Measurements from ENCODE around the gene GPR141.

Gene GPR141

GRCh38 chr7:37738321-37738720 lies 54.8 kb downstream of the GPR141 start:
- H2BK5ac ChIP-seq (ENCODE audit: low read length), result no peak overlapping the region
- H3K9ac ChIP-seq (ENCODE audit: low read length), result no peak overlapping the region
- H3K79me2 ChIP-seq (ENCODE audit: control insufficient read depth, insufficient read depth, low read length), result no peaks in the 10 kb centered on the region
- H3K27me3 ChIP-seq (ENCODE audit: insufficient read depth, low read length, poor library complexity), result no peaks in the 10 kb centered on the region
- no peak overlapping the region for H4K5ac ChIP-seq (ENCODE audit: low read length)
- no peak overlapping the region for H3K4ac ChIP-seq (ENCODE audit: low read depth, low read length)
- H3K56ac ChIP-seq (ENCODE audit: low read length), result no peak overlapping the region
- no peaks in the 10 kb centered on the region for H3K79me1 ChIP-seq (ENCODE audit: low read length)
- WGBS (ENCODE audit: extremely low coverage, insufficient coverage, low lambda C conversion rate), result no CpG with 5 or more reads among the region's 1 CpG
- H2AK5ac ChIP-seq (ENCODE audit: low read length), result no peak overlapping the region
- H3K4me1 ChIP-seq (ENCODE audit: control insufficient read depth, low read depth, low read length), result no peaks in the 10 kb centered on the region
- no peak overlapping the region for H2BK120ac ChIP-seq (ENCODE audit: low read depth, low read length)
- H3K4me2 ChIP-seq (ENCODE audit: low read length), result no peak overlapping the region
- no peak overlapping the region for H3K18ac ChIP-seq (ENCODE audit: low read length)
- no peak for DNase-seq
- H2BK15ac ChIP-seq (replicated peaks; ENCODE audit: low read depth), result no peak overlapping the region
- H3K27ac ChIP-seq (ENCODE audit: low read depth, low read length), result no peak overlapping the region
- no peak overlapping the region for H4K8ac ChIP-seq (ENCODE audit: low read depth, low read length)
- H3K4me3 ChIP-seq (ENCODE audit: low read length), result no peak overlapping the region
- no peaks in the 10 kb centered on the region for H3K36me3 ChIP-seq (ENCODE audit: control insufficient read depth, insufficient read depth, low read length)
- no peak overlapping the region for H3K23ac ChIP-seq (ENCODE audit: low read length)

- no peaks in the 10 kb centered on the region for H3K79me1 ChIP-seq (ENCODE audit: low read length)
- no peak overlapping the region for H3K4ac ChIP-seq (ENCODE audit: low read depth, low read length)
- H3K23ac ChIP-seq (ENCODE audit: low read length), result no peak overlapping the region
- H3K36me3 ChIP-seq (ENCODE audit: control insufficient read depth, insufficient read depth, low read length), result no peaks in the 10 kb centered on the region
- no peak overlapping the region for H2BK15ac ChIP-seq (replicated peaks; ENCODE audit: low read depth)
- no peak for DNase-seq
- no peak overlapping the region for H4K8ac ChIP-seq (ENCODE audit: low read depth, low read length)
- H3K4me1 ChIP-seq (ENCODE audit: control insufficient read depth, low read depth, low read length), result no peaks in the 10 kb centered on the region
- H3K27me3 ChIP-seq (ENCODE audit: insufficient read depth, low read length, poor library complexity), result no peaks in the 10 kb centered on the region
- no peak overlapping the region for H3K18ac ChIP-seq (ENCODE audit: low read length)
- H2BK120ac ChIP-seq (ENCODE audit: low read depth, low read length), result no peak overlapping the region
- no peak overlapping the region for H3K4me2 ChIP-seq (ENCODE audit: low read length)
- no peak overlapping the region for H3K9ac ChIP-seq (ENCODE audit: low read length)
- H3K79me2 ChIP-seq (ENCODE audit: control insufficient read depth, insufficient read depth, low read length), result no peaks in the 10 kb centered on the region
- H2BK5ac ChIP-seq (ENCODE audit: low read length), result no peak overlapping the region
- H2AK5ac ChIP-seq (ENCODE audit: low read length), result no peak overlapping the region
- no peak overlapping the region for H3K4me3 ChIP-seq (ENCODE audit: low read length)
- H4K5ac ChIP-seq (ENCODE audit: low read length), result no peak overlapping the region
- H3K27ac ChIP-seq (ENCODE audit: low read depth, low read length), result no peak overlapping the region
- no peak overlapping the region for H3K56ac ChIP-seq (ENCODE audit: low read length)
- WGBS (ENCODE audit: extremely low coverage, insufficient coverage, low lambda C conversion rate), result no CpG with 5 or more reads among the region's 7 CpGs
Observed at GRCh38 chr7:37740398-37740797, 56.8 kb downstream of the GPR141 start.

GRCh38 chr7:37741776-37742175 lies 58.2 kb downstream of the GPR141 start:
- Histone ChIP-seq H3K56ac (ENCODE audit: low read length) (no peak overlapping the region), H2BK120ac (ENCODE audit: low read depth, low read length) (no peak overlapping the region)

DNA sequence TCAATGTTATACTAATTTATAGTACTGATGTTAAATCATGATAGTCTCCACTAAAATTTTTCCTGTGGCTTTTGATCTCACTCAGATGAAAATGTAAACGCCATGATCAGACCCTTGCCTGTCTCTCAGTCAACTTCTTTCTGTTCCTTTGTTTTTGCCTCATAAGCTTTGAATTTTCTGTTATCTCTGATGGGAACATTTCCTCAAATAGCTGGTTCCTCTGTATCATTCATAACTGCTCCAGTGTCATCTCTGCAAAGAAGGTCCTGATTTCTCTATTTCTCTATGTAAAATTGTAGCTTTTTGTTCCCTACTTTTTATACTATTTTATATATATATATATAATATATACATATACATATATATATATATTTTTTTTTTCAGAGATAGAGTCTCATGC lies 67.5 kb downstream of the GPR141 start:
- Histone ChIP-seq H3K18ac (ENCODE audit: low read length) (no peak overlapping the region), H3K27me3 (ENCODE audit: insufficient read depth, low read length, poor library complexity) (no peaks in the 10 kb centered on the region), H2BK120ac (ENCODE audit: low read depth, low read length) (no peak overlapping the region), H3K56ac (ENCODE audit: low read length) (no peak overlapping the region), H3K4me2 (ENCODE audit: low read length) (no peak overlapping the region), H4K8ac (ENCODE audit: low read depth, low read length) (peak overlapping the region; percentile 56), H3K23ac (ENCODE audit: low read length) (no peak overlapping the region), H3K79me2 (ENCODE audit: control insufficient read depth, insufficient read depth, low read length) (no peaks in the 10 kb centered on the region), H3K4ac (ENCODE audit: low read depth, low read length) (no peak overlapping the region), H3K36me3 (ENCODE audit: control insufficient read depth, insufficient read depth, low read length) (no peaks in the 10 kb centered on the region), H3K4me3 (ENCODE audit: low read length) (no peak overlapping the region), H2BK15ac (replicated peaks; ENCODE audit: low read depth) (no peak overlapping the region), H3K9ac (ENCODE audit: low read length) (no peak overlapping the region), H3K79me1 (ENCODE audit: low read length) (no peaks in the 10 kb centered on the region), H3K4me1 (ENCODE audit: control insufficient read depth, low read depth, low read length) (no peaks in the 10 kb centered on the region), H4K5ac (ENCODE audit: low read length) (no peak overlapping the region), H2AK5ac (ENCODE audit: low read length) (no peak overlapping the region), H2BK5ac (ENCODE audit: low read length) (no peak overlapping the region), H3K27ac (ENCODE audit: low read depth, low read length) (no peak overlapping the region)
- WGBS (ENCODE audit: extremely low coverage, insufficient coverage, low lambda C conversion rate), result no CpG with 5 or more reads among the region's 1 CpG
- no peak for DNase-seq

More at GRCh38 chr7:37741776-37742175, 58.2 kb downstream of the GPR141 start:
- H2BK15ac ChIP-seq (replicated peaks; ENCODE audit: low read depth), result no peak overlapping the region
- H3K18ac ChIP-seq (ENCODE audit: low read length), result no peak overlapping the region
- WGBS (ENCODE audit: extremely low coverage, insufficient coverage, low lambda C conversion rate), result no CpG with 5 or more reads among the region's 2 CpGs
- H3K4me2 ChIP-seq (ENCODE audit: low read length), result no peak overlapping the region
- no peak overlapping the region for H3K23ac ChIP-seq (ENCODE audit: low read length)
- H3K4ac ChIP-seq (ENCODE audit: low read depth, low read length), result no peak overlapping the region
- H3K4me3 ChIP-seq (ENCODE audit: low read length), result no peak overlapping the region
- H3K27ac ChIP-seq (ENCODE audit: low read depth, low read length), result no peak overlapping the region
- H2AK5ac ChIP-seq (ENCODE audit: low read length), result no peak overlapping the region
- H3K9ac ChIP-seq (ENCODE audit: low read length), result no peak overlapping the region
- no peak overlapping the region for H4K8ac ChIP-seq (ENCODE audit: low read depth, low read length)
- H3K4me1 ChIP-seq (ENCODE audit: control insufficient read depth, low read depth, low read length), result no peaks in the 10 kb centered on the region
- no peak for DNase-seq
- no peaks in the 10 kb centered on the region for H3K79me1 ChIP-seq (ENCODE audit: low read length)
- H2BK5ac ChIP-seq (ENCODE audit: low read length), result no peak overlapping the region
- H3K36me3 ChIP-seq (ENCODE audit: control insufficient read depth, insufficient read depth, low read length), result no peaks in the 10 kb centered on the region
- no peaks in the 10 kb centered on the region for H3K79me2 ChIP-seq (ENCODE audit: control insufficient read depth, insufficient read depth, low read length)
- H4K5ac ChIP-seq (ENCODE audit: low read length), result no peak overlapping the region
- no peaks in the 10 kb centered on the region for H3K27me3 ChIP-seq (ENCODE audit: insufficient read depth, low read length, poor library complexity)

GRCh38 chr7:37753398-37754050 lies 70.0 kb downstream of the GPR141 start:
- Histone ChIP-seq H3K4ac (ENCODE audit: low read depth, low read length) (no peak overlapping the region), H3K9ac (ENCODE audit: low read length) (no peak overlapping the region), H2BK120ac (ENCODE audit: low read depth, low read length) (no peak overlapping the region), H2AK5ac (ENCODE audit: low read length) (no peak overlapping the region), H3K18ac (ENCODE audit: low read length) (no peak overlapping the region), H4K5ac (ENCODE audit: low read length) (no peak overlapping the region), H3K4me2 (ENCODE audit: low read length) (no peak overlapping the region), H3K4me1 (ENCODE audit: control insufficient read depth, low read depth, low read length) (no peaks in the 10 kb centered on the region), H3K4me3 (ENCODE audit: low read length) (no peak overlapping the region), H2BK15ac (replicated peaks; ENCODE audit: low read depth) (no peak overlapping the region), H4K8ac (ENCODE audit: low read depth, low read length) (no peak overlapping the region), H3K79me1 (ENCODE audit: low read length) (no peaks in the 10 kb centered on the region), H3K56ac (ENCODE audit: low read length) (no peak overlapping the region), H3K79me2 (ENCODE audit: control insufficient read depth, insufficient read depth, low read length) (no peaks in the 10 kb centered on the region), H3K23ac (ENCODE audit: low read length) (no peak overlapping the region), H3K27me3 (ENCODE audit: insufficient read depth, low read length, poor library complexity) (no peaks in the 10 kb centered on the region), H3K27ac (ENCODE audit: low read depth, low read length) (no peak overlapping the region), H3K36me3 (ENCODE audit: control insufficient read depth, insufficient read depth, low read length) (no peaks in the 10 kb centered on the region), H2BK5ac (ENCODE audit: low read length) (no peak overlapping the region)
- WGBS (ENCODE audit: extremely low coverage, insufficient coverage, low lambda C conversion rate), result no CpG with 5 or more reads among the region's 1 CpG
- no peak for DNase-seq

All from mesendoderm (in vitro differentiated cells).